T47D (cell line): ENCODE data around the gene OR6J1.

Source experiments
- DNase-seq, 2 experiments: peaks; one replicate each; pipeline versions ENCODE4 v3.0.0 to v3.0.0-alpha.2; 2011 to 2012; ENCODE audit warnings: low read depth in 1 of 2, low spot score in 1 of 2
- JUND ChIP-seq: IDR thresholded peaks from 2 replicates; pipeline ENCODE4 v1.6.1; 2012; ENCODE audit warnings: low read depth
- in situ Hi-C: cut with HindIII; loops from 2 replicates; pipeline ENCODE4 v1.10.0; 2016; ENCODE audit warnings: low sequenced_read_pairs, low pct_unique_long_range_greater_than_20kb

The OR6J1 gene

GRCh38 chr14:22614240-22614799 is 29.8 kb downstream of the OR6J1 start:
- in situ Hi-C loops: no loop called here
- no peak for TF ChIP-seq JUND
- DNase-seq: peak in 1 of 2 experiments; percentile 70

DNA sequence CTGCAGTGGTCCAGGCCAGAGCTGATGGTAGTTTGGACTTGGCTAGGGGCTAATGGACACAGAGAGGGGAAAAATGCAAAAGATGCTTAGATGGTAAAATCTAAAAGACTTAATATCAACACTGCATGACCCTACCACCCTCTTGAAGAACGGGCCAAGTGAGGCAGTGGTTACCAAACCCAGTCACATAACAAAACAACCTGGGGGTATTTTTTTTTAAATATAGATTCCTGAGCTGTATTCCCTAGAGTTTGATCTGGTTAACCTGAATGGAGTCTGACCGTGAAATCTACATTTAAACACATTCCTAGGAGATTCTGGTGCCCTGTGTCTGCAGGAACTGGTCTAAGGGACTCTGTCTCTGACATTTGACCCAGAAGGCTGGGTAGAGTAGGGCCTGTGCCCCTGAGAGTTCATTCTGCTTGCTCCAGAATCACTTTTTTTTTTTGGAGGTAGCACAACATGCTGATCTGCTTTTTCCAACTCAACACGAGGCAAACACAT is 30.4 kb downstream of the OR6J1 start:
- in situ Hi-C loops: no loop called here
- no peak for DNase-seq
- no peak for TF ChIP-seq JUND

GRCh38 chr14:22613106-22613695 is 31.0 kb downstream of the OR6J1 start:
- no peak for TF ChIP-seq JUND
- peak in 1 of 2 experiments; percentile 14 for DNase-seq
- in situ Hi-C loops: no loop called here

DNA sequence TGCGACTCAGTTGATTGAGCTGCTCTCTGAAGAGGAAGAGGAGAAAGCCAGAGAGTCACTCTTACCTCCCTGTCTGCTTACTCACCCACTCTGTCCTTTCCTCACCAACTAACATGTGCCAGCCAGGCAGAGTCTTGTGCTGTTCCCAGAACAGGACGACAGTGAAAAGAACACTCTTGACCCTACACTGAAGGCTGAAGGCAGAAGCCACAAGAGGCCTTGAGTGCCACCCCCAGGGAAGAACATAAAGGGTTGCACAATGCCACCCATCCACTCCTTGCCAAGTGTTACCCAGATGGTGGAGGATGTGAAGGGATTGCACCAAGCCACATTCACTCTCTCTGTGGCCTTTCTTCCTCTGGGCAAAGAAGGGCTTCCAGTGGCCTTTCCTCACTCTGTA is 33.2 kb downstream of the OR6J1 start:
- TF ChIP-seq JUND: no peak
- in situ Hi-C loops: no loop called here
- no peak for DNase-seq

- DNase-seq: no peak
- TF ChIP-seq JUND: no peak
These were observed 36.9 kb downstream of the OR6J1 start for GRCh38 chr14:22607291-22607690.

GRCh38 chr14:22606380-22606779 is 37.8 kb downstream of the OR6J1 start:
- no peak for DNase-seq
- in situ Hi-C loops: no loop called here
- TF ChIP-seq JUND: no peak

More at GRCh38 chr14:22607291-22607690, 36.9 kb downstream of the OR6J1 start:
- in situ Hi-C loops: no loop called here

DNA sequence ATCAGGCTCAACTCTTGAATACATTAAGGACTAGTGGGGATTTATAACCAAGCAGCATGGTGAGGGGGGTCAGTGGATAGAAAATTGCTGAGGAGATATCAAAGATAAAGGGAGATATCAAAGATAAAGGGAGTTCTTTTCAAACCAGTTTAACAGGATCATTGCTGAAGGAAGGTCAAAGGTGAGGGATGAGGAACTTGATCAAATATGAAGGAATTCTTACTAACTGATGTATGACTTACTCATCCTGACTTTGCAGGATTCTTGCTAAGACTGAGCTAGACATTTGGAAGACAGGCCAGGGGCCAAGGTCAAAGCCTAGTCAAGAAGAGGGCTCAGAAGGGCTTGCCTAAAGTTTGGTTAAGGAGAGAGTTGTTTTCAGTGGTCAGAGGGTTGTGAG is 41.3 kb downstream of the OR6J1 start:
- DNase-seq: no peak
- no peak for TF ChIP-seq JUND
- in situ Hi-C loops: no loop called here

GRCh38 chr14:22601996-22602395 is 42.2 kb downstream of the OR6J1 start:
- in situ Hi-C loops: no loop called here
- DNase-seq: no peak
- TF ChIP-seq JUND: no peak

- in situ Hi-C loops: no loop called here
- no peak for DNase-seq
- TF ChIP-seq JUND: no peak
These were observed 42.7 kb downstream of the OR6J1 start for GRCh38 chr14:22601456-22601855.

GRCh38 chr14:22600027-22600426 is 44.1 kb downstream of the OR6J1 start:
- TF ChIP-seq JUND: no peak
- no peak for DNase-seq
- in situ Hi-C loops: no loop called here

DNA sequence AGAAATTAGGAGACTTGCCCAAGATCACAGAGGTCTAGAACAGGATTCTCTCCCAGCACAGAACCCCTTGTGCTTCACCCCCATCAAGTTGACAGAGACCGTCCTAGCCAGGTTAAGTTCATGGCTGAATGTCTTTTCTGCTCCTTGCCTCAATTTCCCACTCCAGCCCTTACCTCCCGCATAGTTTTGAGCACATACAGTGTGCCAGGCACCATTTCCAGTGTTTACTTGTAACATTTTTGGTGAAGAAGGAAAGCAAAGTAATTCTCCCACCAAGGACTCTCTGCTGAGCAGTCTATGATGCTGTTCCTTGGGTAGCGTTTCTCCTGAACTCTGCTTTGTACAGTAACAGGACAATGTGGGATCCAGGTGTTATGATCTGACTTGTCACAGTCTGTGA is 44.8 kb downstream of the OR6J1 start:
- TF ChIP-seq JUND: no peak
- DNase-seq: no peak
- in situ Hi-C loops: no loop called here

- in situ Hi-C loops: no loop called here
- DNase-seq: peak; percentile 49 to 50
- TF ChIP-seq JUND: no peak
These were observed 45.3 kb downstream of the OR6J1 start for GRCh38 chr14:22598896-22599244.

DNA sequence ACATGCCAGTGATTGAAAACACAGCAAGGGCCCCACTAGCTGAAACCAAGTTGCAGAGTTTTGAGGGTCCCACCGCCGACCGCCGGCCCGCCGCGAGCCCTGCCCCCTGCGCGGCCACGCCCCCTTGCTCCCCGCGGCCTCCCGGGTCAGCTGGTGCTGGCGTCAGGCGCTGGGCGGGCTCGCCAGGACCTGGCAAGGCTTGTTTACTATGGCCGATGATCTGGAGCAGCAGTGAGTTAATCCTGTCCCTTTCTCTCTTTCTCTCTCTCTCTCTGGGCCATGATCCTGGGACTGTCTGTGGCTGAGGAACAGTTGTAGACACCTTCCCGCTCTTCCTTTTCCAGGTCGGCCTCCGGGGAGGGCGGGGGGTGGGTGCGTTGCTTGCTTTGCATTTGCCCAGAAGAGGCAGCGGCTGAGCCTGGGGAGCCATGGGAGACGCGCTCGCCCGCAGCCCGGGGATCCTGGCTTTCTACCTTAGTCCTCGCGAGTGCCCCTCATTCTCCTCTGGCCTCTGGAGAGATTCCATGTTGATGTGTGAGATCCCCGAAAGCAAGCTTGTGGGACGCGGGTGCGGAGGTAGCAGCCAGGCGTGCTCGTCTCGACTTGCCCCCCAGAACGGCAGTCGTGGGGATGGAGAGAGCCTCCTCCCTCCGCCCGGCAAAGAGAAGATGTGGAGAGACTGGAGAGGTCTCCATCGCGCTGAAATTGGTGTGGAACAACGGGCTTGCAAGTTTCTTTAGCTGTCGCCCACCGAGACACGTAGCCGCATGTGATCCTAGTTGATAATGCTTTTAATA is 45.9 kb downstream of the OR6J1 start, which contains the start of gene ABHD4:
ABHD4 (plus strand) TSS at position 202 of the 797 bp plus-strand sequence; CDS start at position 209, 7 bp downstream.
- no peak for TF ChIP-seq JUND
- in situ Hi-C loops: no loop called here
- peak; percentile 58 to 60 for DNase-seq
